ENCODE data around the gene GSX1.
A peak's percentile ranks its signal among the peaks of the same experiment; 100 is the strongest.
"Not testable (repeated sequence)": the region's sequence is repeated elsewhere in the genome, so short reads cannot be mapped to it uniquely, and the experiment has no call there.

Gene GSX1

DNA sequence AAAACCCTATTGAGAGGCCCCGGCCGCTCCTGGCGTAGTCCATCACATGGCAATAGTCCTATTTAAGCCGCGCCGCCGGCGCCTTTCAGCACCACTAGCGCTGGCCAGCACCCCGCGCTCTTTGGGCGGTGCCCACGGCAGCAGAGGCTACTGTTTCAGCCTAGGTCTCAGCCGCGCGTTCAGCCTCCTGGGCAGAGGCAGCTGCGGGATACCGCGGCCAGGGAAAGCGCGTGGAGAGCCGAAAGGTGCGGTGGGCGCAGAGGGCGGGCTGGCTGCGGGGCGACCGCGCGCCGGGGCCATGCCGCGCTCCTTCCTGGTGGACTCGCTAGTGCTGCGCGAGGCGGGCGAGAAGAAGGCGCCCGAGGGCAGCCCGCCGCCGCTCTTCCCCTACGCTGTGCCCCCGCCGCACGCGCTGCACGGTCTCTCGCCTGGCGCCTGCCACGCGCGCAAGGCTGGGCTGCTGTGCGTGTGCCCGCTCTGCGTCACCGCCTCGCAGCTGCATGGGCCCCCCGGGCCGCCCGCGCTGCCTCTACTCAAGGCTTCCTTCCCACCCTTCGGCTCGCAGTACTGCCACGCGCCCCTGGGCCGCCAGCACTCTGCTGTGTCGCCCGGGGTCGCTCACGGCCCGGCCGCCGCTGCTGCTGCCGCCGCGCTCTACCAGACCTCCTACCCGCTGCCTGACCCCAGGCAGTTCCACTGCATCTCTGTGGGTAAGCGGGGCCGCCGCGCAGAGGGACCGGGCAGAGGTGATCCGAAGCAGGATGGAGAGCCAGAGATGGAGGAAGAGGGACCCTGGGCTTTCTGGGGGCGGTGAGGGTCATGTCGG, at the start of gene GSX1:
Gene GSX1, plus strand, starts transcription at position 91 of the 826 bp plus-strand sequence. Its CDS starts 208 bp downstream, at position 299.
- peak; percentile 73 for DNase-seq (ENCODE audit: low read depth)

DNA sequence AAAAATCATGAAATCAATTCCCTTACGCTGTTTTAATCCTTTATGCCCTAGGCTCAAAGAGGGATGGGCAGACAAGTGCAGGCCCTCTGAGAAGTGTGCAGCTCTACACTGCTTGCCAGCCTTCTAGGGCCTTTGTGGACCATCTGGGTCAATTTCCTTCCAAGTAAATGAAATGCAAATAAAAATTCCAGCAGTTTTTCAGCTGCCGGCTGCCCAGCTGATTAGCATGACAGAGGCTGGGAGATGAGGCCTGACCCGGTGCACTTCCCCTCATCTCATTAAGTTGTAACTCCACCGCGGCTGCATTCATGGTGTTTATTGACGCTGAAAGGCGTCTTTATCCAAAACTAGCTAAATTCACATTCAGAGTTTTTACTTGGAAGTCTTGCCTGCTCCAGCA, 47.5 kb upstream of the GSX1 start:
- no peak for DNase-seq (ENCODE audit: low read depth)

DNA sequence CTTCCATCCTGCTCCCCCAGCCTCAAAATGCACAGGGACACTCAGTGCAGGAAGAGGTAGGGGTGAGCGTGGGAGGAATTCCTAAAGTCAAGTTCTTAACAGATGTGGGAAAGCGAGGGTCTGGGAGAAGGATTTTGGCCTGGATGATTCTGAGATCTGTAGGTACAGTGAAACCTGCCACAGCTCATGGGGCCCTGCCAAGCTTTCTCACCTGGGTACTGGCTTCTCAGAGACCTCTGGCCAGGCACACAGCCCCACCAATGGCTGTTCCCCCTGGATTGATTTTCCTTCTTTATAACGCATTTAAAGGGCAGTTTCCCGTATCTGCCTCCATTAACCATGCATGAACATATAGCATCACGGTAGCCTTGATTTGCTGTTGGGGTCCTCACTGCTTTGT, 47.0 kb upstream of the GSX1 start:
- no peak for DNase-seq (ENCODE audit: low read depth)

DNA sequence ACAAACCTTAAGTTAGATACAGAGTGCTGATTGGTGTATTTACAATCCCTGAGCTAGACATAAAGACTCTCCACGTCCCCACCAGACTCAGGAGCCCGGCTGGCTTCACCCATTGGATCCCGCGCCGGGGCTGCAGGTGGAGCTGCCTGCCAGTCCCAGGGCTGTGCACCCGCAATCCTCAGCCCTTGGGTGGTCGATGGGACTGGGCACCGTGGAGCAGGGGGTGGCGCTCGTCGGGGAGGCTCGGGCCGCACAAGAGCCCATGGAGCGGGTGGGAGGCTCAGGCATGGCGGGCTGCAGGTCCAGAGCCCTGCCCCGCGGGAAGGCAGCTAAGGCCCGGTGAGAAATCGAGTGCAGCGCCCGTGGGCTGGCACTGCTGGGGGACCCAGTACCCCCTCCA, 44.1 kb upstream of the GSX1 start:
- not testable (repeated sequence) for DNase-seq (ENCODE audit: low read depth)

DNA sequence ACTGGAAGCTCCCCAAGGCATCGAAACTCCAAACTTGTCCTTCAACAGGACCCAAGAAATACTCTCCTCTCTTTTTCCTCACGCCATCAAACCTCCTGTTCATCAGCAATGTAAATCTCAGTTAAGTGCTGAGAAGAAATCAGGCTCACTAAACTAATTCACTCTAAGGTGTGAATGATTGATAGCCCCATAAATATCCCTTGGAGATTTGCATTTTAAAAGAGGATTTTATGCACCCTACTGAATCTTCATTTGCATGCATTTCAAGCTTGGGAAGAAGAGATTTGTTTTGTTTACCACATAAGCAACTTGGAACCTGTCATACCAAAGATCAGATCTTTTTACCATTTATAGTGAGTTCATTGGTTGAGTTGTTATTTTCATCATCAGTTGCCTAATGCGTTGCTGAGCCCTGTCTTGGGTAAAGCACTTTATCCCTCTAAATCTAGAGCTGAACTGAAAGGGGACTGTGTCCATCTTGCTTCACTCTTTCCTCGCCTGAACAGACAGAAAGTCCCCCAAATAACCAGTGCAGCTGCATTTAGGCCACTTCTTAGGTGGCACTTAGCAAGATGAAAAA, 40.2 kb upstream of the GSX1 start:
- DNase-seq (ENCODE audit: low read depth): no peak

DNA sequence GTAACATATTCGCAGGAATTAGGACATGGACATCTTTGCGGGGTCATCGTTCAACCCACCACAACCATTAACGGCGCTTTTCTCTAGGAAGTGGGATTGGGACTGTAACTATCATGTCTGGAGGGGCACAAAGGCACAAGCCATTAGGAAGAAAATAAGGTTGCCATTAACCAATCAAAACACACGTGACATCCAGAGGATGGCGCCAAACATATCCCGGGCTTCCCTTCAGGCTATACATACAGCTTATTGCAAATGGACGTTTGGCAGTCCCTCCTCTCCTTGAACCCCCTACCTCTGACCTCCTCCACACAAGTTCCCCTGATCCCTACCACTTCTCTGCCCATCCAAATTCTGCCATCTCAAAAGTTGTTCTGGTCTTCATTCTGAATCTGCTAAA, 26.6 kb upstream of the GSX1 start:
- no peak for DNase-seq (ENCODE audit: low read depth)

DNA sequence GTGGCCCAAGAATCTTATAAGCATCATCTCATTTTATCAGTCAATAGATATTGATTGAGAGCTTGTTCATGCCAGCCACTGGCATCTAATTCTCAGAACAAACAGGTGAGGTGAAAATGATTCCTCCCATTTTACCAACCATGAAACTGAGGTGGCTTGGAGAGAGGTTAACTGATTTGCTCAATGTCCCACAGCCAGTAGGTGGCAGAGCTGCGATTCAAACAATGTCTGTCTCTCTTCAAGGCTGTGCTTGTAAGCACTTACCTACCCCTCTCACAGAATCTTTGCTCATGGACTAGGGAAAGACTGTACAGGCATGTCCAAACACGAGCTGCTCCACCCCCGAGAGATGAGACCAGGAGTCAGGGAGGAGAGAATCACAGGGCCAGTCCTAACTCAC, 21.5 kb upstream of the GSX1 start:
- DNase-seq (ENCODE audit: low read depth): peak; percentile 19

DNA sequence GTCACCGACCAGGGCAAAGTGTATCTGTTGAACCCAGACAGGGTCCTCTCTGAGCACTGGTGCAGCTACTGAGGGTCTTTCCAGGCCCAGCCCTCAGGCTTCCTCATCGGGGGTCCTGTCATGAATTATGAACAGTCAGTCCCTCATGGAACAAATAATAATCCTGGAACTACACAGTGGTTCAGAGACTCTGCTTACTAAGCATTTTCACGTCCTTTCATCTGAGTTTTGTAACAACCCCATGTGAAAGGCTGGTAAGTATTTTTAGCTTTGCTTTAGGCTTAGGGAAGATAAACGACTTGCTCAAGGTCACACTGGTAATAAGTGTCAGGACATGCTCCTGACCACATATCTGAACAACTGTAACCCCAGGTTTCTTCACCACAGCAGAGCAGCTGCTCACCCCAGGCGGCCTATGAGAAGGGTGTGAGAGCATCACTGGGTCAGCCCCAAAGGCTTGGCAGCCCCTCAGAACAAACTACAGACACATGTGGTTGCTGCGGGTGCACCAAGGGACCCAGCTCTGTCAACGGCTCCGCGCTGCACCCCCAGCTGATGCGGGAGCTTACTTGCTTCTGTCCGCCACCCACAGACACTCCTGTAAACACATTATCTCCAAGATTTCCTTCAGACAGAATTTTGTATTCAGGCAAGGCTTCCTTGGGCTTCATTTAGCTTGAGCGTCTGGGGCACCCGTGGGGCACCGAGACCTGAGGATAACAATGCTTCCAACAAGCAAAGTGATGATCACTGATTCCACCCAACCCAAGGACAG, 19.4 kb upstream of the GSX1 start:
- no peak for DNase-seq (ENCODE audit: low read depth)

DNA sequence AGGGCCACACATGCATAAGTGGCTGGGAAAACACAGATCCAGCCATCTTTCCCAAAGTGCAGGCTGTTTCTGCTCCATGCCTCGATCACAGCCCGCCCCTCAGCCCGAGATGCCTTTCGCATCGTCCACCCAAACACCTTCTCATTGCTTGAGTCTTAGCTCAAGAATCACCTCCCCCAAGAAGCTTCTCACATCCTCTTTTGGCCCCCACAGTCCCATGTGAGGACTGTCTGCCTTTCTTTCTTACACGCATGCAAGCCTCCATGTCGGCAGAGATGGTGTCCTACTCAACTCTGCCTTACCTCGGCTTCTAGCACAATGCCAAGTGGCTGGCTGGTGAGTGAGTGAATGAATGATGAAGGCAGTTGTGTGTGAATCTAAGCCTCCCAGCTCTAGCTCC, 18.1 kb upstream of the GSX1 start:
- DNase-seq (ENCODE audit: low read depth): no peak

DNA sequence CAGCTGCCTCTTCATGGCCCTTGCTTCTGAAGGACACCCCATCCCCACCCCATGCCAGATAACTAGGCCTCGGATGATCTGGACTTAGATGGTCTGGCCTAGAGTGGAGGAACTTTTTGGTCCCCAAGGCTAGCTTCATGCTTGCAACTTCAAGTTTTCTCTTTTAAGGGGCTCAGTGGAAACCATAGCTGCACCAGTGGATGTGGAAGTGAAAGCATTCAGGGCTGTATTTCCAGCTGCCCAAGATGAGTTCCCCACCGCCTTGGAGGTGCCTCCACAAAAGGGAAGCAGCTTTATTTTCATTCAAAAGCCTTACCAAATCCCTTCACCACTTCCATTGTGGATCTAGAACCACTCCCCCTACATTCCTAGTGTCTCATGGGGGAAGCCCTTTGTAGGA, 17.6 kb upstream of the GSX1 start:
- no peak for DNase-seq (ENCODE audit: low read depth)

DNA sequence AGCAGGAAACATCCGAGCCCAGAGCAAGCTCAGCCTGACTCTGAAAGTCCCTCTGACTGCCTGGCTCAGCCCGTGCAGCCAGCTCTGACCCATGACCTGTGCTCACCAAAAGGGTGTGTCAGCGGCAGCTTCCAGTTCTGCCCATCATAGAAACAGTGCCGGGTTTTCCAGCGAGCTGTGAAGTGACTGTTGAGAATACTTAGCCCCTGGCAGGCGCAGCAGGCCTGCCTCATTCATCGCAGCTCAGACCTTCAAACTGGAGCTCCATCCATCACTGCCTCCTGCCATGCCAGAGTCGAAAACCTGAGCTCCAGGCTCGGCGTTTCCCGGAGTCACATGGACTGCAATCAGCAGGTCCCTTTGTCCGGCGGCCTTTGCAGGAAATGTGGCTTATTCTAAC, 16.3 kb upstream of the GSX1 start:
- no peak for DNase-seq (ENCODE audit: low read depth)

DNA sequence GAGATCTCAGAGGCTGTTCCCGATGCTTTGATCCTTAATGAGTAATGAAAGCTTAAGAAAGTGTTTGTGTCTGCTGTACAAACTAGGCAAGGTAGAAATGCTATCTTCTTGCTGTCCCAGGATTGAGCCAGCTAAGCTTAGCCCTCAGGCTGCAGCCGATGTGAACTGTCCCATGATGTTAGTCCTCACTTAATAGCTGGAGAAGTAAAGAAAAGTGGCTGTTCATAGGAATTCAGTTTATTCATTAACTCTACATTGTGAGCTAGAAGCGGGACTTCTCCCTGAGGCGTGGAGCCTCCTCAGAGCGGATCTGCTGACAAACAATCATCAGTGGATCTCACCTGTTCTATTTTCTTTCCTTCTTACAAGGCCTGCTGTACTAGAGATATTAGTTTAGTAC, 10.1 kb upstream of the GSX1 start:
- no peak for DNase-seq (ENCODE audit: low read depth)

DNA sequence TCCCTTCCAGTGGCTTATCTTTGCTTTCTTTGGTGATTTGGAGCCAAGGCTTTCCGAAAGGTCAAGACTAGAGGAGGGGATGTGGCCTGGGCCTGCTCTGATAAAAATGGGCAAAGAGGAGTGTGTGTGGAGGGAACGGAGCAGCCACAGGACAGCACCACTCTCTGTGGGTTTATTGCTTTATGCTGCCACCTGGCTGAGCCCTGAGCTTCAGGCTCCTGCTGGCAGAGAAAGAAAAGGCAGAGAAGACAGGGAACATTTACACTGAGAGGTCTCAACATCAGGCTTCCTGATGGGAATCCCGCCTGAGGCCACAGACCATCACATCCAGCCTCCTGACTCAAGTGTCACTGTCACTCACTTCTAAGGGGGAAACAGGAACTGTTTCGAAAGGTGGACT, 9.2 kb upstream of the GSX1 start:
- peak; percentile 11 for DNase-seq (ENCODE audit: low read depth)

DNA sequence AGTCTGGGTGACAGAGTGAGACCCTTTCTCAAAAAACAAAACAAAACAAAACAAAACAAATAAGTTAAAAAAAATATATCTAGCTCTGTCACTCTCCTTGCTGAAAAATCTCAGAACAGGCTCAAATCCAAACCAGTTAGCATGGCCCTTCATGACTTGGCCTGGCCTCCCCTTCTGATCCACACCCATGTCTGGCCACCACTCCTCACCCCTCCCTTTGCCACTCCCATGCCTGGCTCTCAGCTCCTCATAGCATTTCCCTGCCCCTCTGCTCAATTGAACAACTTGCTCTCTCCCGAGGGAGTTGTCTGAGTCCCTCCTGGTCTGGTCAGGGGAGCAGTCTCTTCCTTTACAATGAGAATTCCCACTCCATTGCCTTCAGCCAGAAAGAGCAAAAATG, 4.0 kb upstream of the GSX1 start:
- no peak for DNase-seq (ENCODE audit: low read depth)

DNA sequence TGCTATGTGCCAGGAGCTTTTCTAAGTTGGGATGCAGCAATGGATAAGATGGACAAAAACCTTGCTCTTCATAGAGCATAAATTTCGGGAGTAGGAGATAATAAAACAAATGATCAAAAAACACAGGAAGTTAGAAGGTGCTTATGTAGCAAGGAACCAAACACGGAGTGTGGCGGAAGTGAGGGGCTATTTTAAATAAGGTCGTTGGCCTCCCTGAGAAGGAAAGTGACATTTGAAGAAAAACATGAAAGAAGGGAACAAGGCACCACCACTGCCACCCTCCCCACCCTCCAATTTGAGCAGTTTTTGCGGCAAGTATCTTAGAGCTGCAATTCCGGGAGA, 3.2 kb upstream of the GSX1 start:
- no peak for DNase-seq (ENCODE audit: low read depth)

DNA sequence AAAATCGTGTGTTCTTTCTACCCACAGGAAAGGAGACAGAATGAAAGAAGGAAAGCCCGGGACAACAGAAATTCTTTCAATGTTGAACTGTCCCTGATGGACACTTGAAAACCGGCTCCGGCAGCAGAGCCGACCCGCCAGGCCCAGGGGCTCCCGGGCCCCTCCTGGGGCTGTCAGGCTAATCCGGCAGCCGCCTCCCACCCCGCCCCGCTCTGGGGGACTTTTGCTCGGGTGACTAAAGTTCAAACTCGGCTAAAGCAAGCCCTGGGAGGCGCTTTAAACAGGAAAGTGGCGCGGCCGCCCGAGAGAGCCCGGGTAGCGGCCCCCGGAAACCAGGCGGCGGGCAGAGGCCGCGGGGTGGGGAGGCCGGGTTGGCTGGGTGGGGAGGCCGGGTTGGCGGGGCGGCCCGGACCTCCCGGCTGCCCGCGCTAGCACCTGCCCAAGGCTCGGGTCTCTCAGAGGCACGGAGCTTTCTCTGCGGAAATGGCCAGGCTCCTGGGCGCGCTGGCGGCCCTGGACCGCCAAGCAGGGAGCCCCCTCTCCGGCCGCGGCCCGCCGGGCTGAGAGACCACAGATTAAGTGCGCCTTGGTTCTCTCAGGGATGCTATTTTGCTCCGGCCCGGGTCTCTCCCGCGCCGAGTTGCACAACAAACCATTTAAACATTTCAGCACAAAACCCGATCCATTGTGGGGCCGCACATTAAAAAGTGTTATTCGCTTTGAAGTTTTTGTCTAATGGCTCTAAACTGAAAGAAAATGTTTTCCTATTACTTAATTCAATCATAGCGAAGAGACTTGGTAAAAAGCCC, 2.6 kb upstream of the GSX1 start:
- DNase-seq (ENCODE audit: low read depth): no peak

DNA sequence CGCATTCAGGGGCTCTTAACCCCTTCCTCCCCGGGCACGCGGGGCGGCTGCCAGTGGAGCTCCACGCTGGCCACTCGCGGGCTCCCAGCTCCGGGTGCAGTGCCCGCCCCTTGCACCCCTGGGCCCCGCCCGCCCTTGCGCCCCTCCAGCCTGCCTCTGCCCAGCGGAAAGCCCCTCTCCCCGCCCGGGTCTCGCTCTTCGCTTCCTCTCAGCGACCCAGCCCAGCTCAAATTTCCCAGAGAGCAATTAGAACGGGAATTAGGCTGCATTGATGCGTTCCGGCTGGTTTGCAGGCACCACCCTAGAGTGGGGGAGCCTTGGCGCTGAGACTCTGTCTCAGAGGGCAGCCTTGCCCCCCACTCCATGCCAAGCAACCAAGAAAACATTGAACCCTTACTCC, 1.8 kb upstream of the GSX1 start:
- DNase-seq (ENCODE audit: low read depth): no peak

DNA sequence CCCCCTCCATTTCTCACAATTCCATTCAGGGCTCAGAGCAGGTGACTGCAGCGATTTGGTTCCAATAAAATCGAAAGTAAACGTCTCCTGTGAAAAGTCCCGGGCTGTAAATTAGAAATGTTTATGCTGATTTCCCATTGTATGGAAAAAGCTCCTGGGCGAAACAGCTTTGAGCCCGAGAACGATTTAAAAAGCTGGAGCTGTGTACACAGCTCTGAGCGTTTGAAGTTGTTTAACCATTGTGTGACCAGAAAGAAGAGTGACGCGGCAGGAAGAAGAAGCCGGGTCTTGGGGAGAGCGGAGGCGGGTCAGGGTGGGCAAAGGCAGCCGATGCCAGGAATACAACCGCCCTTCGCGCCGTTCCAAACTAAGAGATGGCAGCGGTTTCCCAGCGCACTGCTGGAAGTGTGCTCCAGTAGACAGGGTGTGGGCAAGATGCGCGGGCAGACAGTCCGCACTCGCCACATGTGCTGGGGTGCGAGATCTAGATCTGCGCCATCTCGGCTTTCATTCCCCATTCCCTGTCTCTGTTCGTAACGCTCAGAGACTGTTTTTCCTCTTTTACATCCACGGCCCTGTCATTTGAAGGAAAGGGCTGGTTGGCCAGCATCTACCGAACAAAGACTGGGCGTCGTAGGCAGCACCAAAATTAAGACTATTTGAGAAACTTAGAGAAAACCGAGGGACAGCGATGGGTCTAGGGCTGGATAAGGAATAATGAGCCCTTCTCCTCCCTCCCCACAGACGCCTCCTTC, 960 bp upstream of the GSX1 start:
- no peak for DNase-seq (ENCODE audit: low read depth)

DNA sequence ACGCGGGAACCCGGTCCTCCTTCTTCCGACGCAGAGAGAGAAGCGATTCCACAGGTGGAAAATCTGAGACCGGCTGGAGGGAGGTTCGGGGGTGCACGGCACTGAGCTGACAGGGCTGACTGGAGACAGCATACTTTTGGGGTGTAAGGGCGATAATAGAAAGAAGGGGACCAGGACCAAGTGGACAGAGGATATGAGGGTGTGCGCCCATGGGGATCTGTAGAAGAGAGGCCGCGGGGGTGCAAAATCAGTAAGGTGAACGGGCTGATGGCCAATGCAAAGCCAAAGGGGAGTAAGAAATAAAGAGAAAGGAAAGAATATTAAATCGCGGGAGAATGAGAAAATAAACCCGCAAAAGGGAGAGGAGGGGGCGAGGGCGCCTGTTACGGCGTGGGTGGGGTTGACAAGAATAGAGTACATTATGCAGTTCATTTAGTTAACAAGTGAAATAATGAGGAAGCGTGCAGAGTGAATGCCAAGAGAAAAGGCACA, 336 bp upstream of the GSX1 start:
- DNase-seq (ENCODE audit: low read depth): no peak

DNA sequence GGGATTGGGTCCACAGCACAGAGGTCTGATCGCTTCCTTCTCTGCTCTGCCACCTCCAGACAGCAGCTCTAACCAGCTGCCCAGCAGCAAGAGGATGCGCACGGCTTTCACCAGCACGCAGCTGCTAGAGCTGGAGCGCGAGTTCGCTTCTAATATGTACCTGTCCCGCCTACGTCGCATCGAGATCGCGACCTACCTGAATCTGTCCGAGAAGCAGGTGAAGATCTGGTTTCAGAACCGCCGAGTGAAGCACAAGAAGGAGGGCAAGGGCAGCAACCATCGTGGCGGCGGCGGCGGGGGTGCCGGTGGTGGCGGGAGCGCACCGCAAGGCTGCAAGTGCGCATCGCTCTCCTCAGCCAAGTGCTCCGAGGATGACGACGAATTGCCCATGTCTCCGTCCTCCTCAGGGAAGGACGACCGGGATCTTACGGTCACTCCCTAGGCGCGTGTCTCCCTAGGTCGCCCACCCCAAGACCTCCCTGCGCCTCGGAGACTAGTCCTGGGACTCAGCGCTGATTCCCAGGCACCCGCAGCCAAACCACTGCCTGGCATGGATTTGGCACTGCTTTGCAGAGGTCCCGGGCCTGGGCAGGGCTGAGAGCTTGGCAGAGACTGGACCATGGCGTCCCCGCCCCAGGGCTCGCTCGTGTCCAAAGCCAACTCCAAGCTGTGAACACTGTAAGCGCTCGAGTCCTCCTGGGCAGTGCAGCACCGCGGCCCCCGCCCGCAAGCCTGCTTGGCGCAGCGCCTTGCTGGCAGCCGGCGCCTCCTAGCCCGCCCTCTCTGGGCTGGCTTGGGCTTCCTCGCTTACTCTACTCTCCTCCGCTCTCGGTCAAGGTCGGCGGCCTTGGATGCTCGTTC, 1.5 kb downstream of the GSX1 start:
- no peak for DNase-seq (ENCODE audit: low read depth)

DNA sequence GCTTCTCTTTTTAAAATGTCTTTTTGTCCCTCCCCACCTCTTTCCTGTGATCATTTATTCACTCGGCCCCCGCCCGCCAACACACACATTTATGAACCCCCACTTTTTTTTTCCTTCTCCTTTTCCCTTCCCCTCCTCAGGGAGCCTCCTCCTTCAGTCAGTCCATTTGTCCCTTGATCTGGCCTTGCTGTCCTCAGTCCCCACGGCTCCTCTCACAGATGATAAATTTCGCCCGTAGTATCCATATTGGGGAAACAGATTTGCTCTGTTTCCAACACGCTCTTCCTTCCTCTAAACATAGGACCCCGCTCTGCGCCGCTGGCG, 2.0 kb downstream of the GSX1 start:
- DNase-seq (ENCODE audit: low read depth): no peak
